Activated naive CD4-positive, alpha-beta T cell treated with anti-CD3 and anti-CD28 coated beads, Interleukin-2, amount 10 ng/mL, durations not matched to agents 5 hours and 36 hours (primary cell): Measurements from ENCODE around the gene COX6A1. TPM values are rescaled to one million over a fixed set of nuclear protein-coding genes. Genes with fewer than 3 reads are reported as not detected.

ENCODE experiments used
- total RNA-seq, 2 experiments: library from RNA; stranded (reverse); gene quantifications; one replicate each; pipeline ENCODE4 v1.2.3, GENCODE V29; 2021

Gene COX6A1
- total RNA-seq = 100 to 1,000 TPM; 251 to 266 TPM

GRCh38 chr12:120437735-120438494 lies at the start of gene COX6A1:
Gene COX6A1, plus strand, starts transcription at chr12:120438113. Its CDS starts 14 bp downstream, at chr12:120438127.

GRCh38 chr12:120445911-120446843 lies 8.3 kb downstream of the COX6A1 start, which contains the start of the genes GATC and TRIAP1:
Gene GATC, plus strand, starts transcription at chr12:120446444. Its CDS starts 37 bp downstream, at chr12:120446481.
Gene TRIAP1, minus strand, starts transcription at chr12:120446384. Its CDS starts 12 bp downstream, at chr12:120446372.

DNA sequence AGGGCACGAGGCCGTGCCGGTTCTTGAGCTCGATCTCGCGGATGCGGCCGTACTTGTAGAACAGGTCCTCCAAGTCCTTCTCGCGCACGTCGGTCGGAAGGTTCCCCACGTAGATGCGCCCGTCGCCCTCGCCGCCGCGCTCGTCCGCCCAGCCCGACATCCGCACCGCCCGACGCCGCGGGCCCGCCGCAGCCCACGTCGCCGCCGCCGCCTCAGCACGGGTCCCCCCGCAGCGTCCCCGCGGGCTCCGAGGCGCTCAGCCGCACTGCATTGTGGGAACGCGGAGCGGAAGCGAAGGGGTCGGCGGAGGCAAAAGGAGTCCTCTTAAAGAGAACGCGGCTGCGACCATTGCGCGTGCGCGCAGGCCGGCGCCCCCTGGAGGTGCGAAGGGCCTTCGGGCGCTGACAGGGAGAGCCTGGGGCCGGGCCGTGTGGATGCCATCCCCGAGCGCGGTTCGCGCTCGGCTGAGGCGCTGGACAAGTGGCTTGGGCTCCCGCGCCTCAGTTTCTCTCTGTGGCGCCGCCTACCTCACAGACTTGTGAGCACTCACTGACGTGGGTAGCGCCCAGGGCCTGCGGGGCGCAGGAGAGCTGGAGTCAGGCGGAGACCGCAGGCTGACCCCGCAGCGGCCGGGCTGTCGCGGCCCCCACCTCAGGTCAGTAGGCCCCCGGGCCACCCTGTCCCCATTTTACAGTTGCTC lies 31.7 kb downstream of the COX6A1 start, which contains the start of gene SRSF9:
TSS of gene SRSF9 (minus strand) at position 299 of the 700 bp plus-strand sequence. CDS start at position 160, 139 bp downstream.

Other genes starting within 250 kb of the COX6A1 start
- 10 to 100 TPM; 73.6 to 90.8 TPM for gene GCN1, start 243.4 kb upstream of the COX6A1 start, total RNA-seq
- 1,000 to 10,000 TPM; 2,504 to 2,739 TPM for gene RPLP0, start 237.0 kb upstream of the COX6A1 start, total RNA-seq
- gene PXN, start 172.4 kb upstream of the COX6A1 start, total RNA-seq = 100 to 1,000 TPM; 213 to 220 TPM
- gene RNU4-2, start 146.2 kb upstream of the COX6A1 start, total RNA-seq = 1,000 to 10,000 TPM; 4,740 to 5,284 TPM
- gene RNU4-1, start 144.9 kb upstream of the COX6A1 start, total RNA-seq = 1,000 to 10,000 TPM; 1,844 to 2,200 TPM
- 1 to 10 TPM; 1.5 to 1.6 TPM for gene SIRT4, start 135.8 kb upstream of the COX6A1 start, total RNA-seq
- not detected for gene PLA2G1B, start 110.3 kb upstream of the COX6A1 start, total RNA-seq
- not detected for gene MSI1, start 68.9 kb upstream of the COX6A1 start, total RNA-seq
- gene TRIAP1, start 8.3 kb downstream of the COX6A1 start, total RNA-seq = 10 to 100 TPM; 24.4 to 27.2 TPM
- gene GATC, start 8.3 kb downstream of the COX6A1 start, total RNA-seq = 10 to 100 TPM; 27.0 to 31.4 TPM
- 100 to 1,000 TPM; 152 to 155 TPM for gene SRSF9, start 31.6 kb downstream of the COX6A1 start, total RNA-seq
- gene DYNLL1, start 58.0 kb downstream of the COX6A1 start, total RNA-seq = 100 to 1,000 TPM; 230 to 234 TPM
- 10 to 100 TPM; 27.6 to 27.8 TPM for gene COQ5, start 91.0 kb downstream of the COX6A1 start, total RNA-seq
- gene RNF10, start 96.2 kb downstream of the COX6A1 start, total RNA-seq = 100 to 1,000 TPM; 189 to 193 TPM
- gene POP5, start 143.3 kb downstream of the COX6A1 start, total RNA-seq = 10 to 100 TPM; 53.5 to 55.4 TPM
- gene CABP1, start 202.5 kb downstream of the COX6A1 start, total RNA-seq = under 1 TPM; 0.68 to 0.79 TPM
- 10 to 100 TPM; 70.2 to 70.6 TPM for gene MLEC, start 249.0 kb downstream of the COX6A1 start, total RNA-seq